Activated T-cell treated with anti-CD3 and anti-CD28 coated beads for 4 hours (primary cell): ENCODE measurements around the gene CCDC183.

Source experiments
- DNase-seq: peaks from one replicate; pipeline ENCODE4 v3.0.0-alpha.2; 2020

CCDC183 gene

DNA sequence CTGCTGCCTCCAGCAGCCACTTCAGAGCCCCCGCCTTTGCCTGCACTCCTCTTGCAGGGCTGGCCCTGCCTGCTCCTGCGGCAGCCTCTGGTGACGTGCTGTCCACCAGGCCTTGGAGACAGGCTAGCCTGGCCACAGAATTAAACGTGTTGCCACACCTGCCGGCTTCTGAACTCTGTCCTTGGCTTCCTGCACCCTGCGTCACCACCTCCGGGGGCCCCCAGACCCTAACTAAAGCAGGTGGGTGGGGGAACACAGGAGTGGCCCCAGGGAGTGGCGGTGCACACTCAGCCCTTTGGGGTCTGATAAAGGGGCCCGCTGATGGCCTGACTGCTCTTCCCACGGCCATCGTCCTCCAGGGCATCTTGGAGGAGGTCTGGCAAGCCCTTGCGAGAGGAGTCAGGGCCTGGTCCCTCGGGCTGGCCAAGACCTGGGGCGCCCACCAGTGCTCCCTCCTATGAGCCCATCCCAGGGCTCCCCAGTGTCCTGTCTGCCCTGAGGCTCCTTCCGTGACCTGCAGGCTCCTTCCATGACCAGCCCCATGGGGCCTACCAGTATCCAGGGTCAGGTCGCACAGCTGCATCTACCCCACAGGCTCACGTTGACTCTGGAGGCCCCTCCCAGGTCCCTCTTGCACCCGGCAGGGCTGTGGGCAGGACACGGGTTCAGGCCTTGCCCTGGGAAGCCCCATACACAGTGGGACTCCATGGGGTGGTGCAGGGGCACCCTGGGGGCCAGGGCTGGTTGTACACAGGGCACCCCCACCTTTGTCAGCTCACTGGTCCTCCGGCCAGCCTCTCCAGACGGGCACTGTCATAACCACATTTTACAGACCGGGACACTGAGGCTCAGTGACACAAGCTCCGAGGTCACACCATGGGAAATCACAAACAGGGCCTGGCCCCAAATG lies 55.0 kb downstream of the CCDC183 start:
- DNase-seq: no peak

GRCh38 chr9:136851941-136852663 lies 56.0 kb downstream of the CCDC183 start, which contains the start of gene MAMDC4:
Gene MAMDC4 (plus strand): TSS chr9:136852346. CDS start chr9:136852417, 71 bp downstream.
- no peak for DNase-seq

DNA sequence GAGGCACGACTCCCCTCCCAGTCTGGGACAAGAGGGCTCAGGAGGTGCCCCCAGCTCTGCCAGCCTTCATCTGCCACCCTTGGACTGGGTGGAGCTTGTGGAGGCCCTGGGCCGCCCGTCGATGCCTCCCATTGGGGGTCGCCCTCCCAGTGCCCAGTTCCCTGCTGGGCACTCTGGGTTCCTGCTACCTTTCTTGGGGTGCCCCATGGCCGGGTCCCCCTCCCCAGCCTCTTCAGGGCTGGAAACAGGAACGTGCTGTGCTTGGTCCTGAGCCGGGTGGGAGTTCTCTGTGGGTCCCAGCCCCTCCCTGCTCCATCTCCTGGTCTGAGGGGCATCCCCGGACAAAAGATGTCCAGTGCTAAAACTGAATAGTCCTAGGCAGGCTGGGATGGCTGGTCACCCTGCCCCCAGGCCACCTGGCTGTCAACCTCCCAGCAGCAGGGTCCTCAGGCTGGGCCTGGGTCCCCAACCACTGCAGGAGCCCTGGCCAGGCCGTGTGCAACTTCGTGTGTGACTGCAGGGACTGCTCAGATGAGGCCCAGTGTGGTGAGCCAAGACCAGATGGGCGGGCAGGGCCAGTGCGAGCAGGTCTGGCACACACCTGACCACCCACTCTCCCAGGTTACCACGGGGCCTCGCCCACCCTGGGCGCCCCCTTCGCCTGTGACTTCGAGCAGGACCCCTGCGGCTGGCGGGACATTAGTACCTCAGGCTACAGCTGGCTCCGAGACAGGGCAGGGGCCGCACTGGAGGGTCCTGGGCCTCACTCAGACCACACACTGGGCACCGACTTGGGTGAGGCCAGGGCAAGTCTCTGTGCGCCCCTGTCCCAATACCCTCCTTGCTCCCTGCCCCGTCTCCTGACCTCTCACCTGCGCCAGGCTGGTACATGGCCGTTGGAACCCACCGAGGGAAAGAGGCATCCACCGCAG lies 56.8 kb downstream of the CCDC183 start:
- DNase-seq: no peak

- DNase-seq: no peak
Measured at GRCh38 chr9:136853596-136854112, 57.5 kb downstream of the CCDC183 start.

DNA sequence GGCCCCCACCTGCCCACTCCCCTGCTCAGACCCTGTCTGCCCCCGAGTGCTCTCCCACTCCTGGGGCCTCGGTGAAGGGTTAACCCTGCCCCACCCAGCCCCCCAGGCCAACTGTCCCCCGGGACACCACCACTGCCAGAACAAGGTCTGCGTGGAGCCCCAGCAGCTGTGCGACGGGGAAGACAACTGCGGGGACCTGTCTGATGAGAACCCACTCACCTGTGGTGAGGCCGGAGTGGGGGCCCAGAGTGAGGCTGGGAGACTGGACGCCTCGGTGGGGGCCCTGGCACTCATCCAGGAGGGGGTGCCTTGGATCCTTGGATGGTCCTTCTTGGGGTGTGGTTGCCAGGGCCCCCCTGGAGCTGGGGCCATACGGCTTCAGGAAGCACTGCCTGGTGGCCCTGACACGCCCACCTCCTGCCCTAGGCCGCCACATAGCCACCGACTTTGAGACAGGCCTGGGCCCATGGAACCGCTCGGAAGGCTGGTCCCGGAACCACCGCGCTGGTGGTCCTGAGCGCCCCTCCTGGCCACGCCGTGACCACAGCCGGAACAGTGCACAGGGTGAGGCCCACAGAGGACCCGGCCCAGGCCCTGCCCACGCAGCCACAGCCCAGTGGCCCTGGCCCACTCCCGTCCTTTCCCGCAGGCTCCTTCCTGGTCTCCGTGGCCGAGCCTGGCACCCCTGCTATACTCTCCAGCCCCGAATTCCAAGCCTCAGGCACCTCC lies 58.1 kb downstream of the CCDC183 start:
- no peak for DNase-seq

DNA sequence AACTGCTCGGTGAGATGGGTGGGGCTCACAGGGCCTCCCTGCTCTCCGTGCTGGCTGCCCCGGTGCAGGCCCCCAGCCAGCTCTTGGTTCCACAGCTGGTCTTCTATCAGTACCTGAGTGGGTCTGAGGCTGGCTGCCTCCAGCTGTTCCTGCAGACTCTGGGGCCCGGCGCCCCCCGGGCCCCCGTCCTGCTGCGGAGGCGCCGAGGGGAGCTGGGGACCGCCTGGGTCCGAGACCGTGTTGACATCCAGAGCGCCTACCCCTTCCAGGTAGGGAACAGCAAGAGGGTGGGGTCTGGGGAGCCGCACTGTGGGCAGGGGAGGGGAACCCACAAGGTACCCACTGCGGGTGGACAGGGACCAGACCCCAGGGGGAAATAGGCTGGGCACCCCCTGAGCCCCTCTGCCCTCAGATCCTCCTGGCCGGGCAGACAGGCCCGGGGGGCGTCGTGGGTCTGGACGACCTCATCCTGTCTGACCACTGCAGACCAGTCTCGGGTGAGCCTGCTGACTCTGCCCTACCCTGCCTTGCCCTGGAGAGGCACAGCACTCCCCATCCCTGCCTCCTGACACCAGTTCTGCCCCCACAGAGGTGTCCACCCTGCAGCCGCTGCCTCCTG lies 58.8 kb downstream of the CCDC183 start:
- no peak for DNase-seq

DNA sequence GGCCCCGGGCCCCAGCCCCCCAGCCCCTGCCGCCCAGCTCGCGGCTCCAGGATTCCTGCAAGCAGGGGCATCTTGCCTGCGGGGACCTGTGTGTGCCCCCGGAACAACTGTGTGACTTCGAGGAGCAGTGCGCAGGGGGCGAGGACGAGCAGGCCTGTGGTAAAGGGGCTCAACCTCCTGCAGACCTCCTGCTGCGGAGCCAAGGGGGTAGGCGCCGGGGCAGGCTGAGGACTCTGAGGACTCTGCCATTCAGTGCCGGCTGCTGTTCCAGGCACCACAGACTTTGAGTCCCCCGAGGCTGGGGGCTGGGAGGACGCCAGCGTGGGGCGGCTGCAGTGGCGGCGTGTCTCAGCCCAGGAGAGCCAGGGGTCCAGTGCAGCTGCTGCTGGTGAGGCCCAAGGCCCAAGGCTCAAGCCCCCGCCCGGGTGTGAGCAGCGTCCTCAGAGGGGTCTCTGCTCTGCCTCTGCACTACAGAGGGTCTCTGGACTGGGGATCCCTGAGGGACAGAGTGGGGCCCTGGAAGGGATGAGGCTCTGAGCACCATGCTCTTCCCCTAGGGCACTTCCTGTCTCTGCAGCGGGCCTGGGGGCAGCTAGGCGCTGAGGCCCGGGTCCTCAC lies 59.4 kb downstream of the CCDC183 start:
- DNase-seq: no peak

DNA sequence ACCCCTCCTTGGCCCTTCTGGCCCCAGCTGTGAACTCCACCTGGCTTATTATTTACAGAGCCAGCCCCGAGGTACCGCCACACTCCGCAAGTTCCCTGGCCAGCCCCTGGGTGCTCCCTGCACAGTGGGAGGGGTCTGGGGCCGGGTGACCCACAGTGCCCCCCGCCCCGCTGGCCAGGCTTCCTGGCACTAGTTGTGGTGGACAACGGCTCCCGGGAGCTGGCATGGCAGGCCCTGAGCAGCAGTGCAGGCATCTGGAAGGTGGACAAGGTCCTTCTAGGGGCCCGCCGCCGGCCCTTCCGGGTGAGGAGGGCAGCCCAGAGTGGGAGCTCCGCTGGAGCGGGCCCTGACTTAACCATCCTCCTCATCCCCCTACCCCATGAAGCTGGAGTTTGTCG lies 59.9 kb downstream of the CCDC183 start:
- no peak for DNase-seq

- no peak for DNase-seq
Measured at GRCh38 chr9:136856541-136857141, 60.5 kb downstream of the CCDC183 start.

GRCh38 chr9:136857166-136857565 lies 61.0 kb downstream of the CCDC183 start:
- no peak for DNase-seq
